ENCODE measurements around the gene ZNF805. TPM values are rescaled to one million over a fixed set of nuclear protein-coding genes. Genes with fewer than 3 reads are reported as not detected.

ZNF805 gene
- total and polyA plus RNA-seq, 2 of the 4 experiments (the other 2 are of a cell fraction): 3.0 to 32.3 TPM

DNA sequence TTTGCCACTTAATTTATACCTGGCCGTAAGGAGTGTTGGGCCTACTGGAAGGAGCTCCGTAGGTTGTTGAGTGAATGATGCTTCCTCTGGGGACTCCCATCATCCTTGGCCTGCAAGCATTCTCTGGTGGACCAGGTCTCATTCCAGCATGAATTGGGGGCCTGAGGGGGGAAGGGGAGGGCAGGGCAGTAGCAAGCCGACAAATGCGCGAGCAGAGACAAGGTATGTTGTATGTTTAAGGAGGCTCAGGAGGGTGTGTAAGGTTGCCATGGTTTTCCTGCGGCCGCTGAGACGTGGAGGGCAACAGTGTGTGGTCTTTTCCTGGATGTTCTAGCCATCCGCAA lies 48.4 kb upstream of the ZNF805 start:
- POLR2A ChIA-PET (ENCODE audit: unreplicated experiment): interaction anchor here (0.7 kb wide), 1 partner anchor 128 kb away, joined by 4 read pairs; no protein-coding TSS in a partner anchor
- Histone ChIP-seq H3K4ac (ENCODE audit: low read depth, low read length) (peak overlapping the region; percentile 79), H2BK120ac (ENCODE audit: low read depth, low read length) (no peak overlapping the region), H3K56ac (ENCODE audit: extremely low read depth, insufficient read depth, low read length) (peak overlapping the region; percentile 24), H3K18ac (ENCODE audit: low read depth, low read length) (no peak overlapping the region), H3K79me1 (ENCODE audit: low read depth in 1 of 2, low read length in 2 of 2) (peaks cover 13 to 56% of the 10 kb centered on the region in 2 experiments), H3K36me3 (ENCODE audit: control insufficient read depth, insufficient read depth, low read length) (peaks cover 32% of the 10 kb centered on the region), H3K9me3 (ENCODE audit: control insufficient read depth, insufficient read depth, low read length) (peaks cover 3% of the 10 kb centered on the region; the same call in 1 of the 2 replicates), H2BK5ac (ENCODE audit: low read depth, low read length, poor library complexity, severe bottlenecking) (peak overlapping the region; percentile 88), H4K8ac (ENCODE audit: low read depth in 2 of 2, low read length in 2 of 2) (peak overlapping the region; percentile 70 to 99; a peak in 2 of 4 replicates), H2BK15ac (ENCODE audit: low read depth, low read length) (no peak overlapping the region), H3K4me3 (ENCODE audit: insufficient read depth, low read depth, low read length) (peak overlapping the region; percentile 93), H3K9me1 (ENCODE audit: insufficient read depth, low read length) (peaks cover 5% of the 10 kb centered on the region; the same call in 1 of the 2 replicates), H3K9ac (ENCODE audit: low read depth, low read length) (peak overlapping the region; percentile 97), H4K5ac (ENCODE audit: low read depth, low read length) (0 out of 2 replicates have a peak overlapping the region, but pooled peaks have one; percentile 21), H3K4me2 (ENCODE audit: low read depth, low read length) (peak overlapping the region; percentile 89), H3K4me1 (ENCODE audit: control insufficient read depth, insufficient read depth, low read length) (no peaks in the 10 kb centered on the region; the same call in 1 of the 2 replicates), H3K14ac (replicated peaks; ENCODE audit: low read depth, low read length) (peak overlapping the region; percentile 97), H4K91ac (ENCODE audit: insufficient read depth, low read depth, low read length) (peak overlapping the region; percentile 39; the same call in 1 of the 2 replicates), H3K27me3 (ENCODE audit: control insufficient read depth, insufficient read depth, low read length) (no peaks in the 10 kb centered on the region), H2AK5ac (ENCODE audit: low read depth, low read length) (peak overlapping the region; percentile 56; the same call in 1 of the 2 replicates), H3K23ac (ENCODE audit: low read depth, low read length) (peak overlapping the region; percentile 91), H4K20me1 (ENCODE audit: insufficient read depth, low read length) (peaks cover 29% of the 10 kb centered on the region), H2BK20ac (ENCODE audit: low read depth, low read length) (no peak overlapping the region), H2AK9ac (replicated peaks; ENCODE audit: low read depth, low read length, poor library complexity) (peak overlapping the region; percentile 63), H3K27ac (ENCODE audit: insufficient read depth, low read length) (peak overlapping the region; percentile 97), H2AFZ (replicated peaks; ENCODE audit: low read length, poor library complexity) (peak overlapping the region; percentile 100)
- dilution Hi-C loops (cut with HindIII; ENCODE audit: low sequenced_read_pairs, unreplicated experiment): no loop called here
- peak; percentile 4 for DNase-seq
- BruUV-seq (replicated peaks): no TSS peak
- TF ChIP-seq, protein P1, sequence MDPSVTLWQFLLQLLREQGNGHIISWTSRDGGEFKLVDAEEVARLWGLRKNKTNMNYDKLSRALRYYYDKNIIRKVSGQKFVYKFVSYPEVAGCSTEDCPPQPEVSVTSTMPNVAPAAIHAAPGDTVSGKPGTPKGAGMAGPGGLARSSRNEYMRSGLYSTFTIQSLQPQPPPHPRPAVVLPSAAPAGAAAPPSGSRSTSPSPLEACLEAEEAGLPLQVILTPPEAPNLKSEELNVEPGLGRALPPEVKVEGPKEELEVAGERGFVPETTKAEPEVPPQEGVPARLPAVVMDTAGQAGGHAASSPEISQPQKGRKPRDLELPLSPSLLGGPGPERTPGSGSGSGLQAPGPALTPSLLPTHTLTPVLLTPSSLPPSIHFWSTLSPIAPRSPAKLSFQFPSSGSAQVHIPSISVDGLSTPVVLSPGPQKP (IDR thresholded peaks at IDR 0.05; ENCODE audit: borderline replicate concordance, low read depth, low read length): no peak
- no peak for TF ChIP-seq MAFK (IDR thresholded peaks at IDR 0.05; ENCODE audit: low read depth, low read length)
- ATAC-seq (ENCODE audit: low read depth): no peak
- intact Hi-C loops (cut with micrococcal nuclease): no loop called here
- CTCF ChIA-PET: no interaction called here
- WGBS, 2 experiments (ENCODE audit: extremely low coverage in 2 of 2, insufficient read length in 1 of 2): no CpG with 5 or more reads among the region's 9 CpGs
- in situ Hi-C loops (cut with MboI; ENCODE audit: low sequenced_read_pairs): no loop called here
